ENCODE measurements around the gene PLPP2. TPM values are rescaled to one million over a fixed set of nuclear protein-coding genes. Genes with fewer than 3 reads are reported as not detected.

Gene PLPP2
- total RNA-seq, 3 donors from 2014 or later (not counting 1 experiment from before 2014, with no cell fraction given) = 0.85 to 6.2 (median 1.0) TPM

DNA sequence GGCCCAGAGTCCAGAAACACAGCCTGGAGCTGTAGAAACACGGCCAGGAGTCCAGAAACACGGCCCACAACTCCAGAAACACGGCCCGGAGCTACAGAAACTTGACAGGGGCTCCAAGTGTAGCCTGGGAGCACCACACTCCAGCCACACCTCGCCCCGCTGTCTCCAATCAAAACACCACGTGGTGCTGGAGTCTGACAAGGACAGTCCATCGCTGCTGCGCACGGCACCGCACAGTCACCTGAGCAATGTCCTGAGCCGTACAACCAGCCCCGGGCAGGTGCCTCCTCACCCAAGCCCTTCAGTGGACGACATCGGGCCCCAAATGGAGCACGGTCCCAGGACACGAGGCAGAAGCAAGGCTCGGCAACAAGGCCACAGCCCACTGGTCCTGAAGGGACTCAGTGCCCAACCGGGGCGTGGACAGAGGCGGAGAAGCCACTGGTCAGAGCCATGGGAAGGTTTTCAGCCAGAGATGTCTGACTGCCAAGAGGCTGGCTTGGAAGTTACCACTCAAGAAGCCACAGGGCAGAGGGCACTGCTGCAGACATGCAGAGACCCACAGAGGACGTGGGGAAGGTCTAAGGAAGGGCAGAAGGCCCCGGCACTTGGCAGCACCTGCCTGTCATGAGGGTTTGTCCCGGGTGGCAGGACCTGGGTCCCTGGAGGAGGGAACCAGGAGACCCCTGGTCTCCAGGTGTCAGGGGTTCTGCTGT, 19.7 kb upstream of the PLPP2 start:
- peaks cover 7 to 9% of the 10 kb centered on the region in 2 donors for H3K4me1 Mint-ChIP-seq
- H3K27ac ChIP-seq (ENCODE audit: low read length) = no peak overlapping the region
- no peaks in the 10 kb centered on the region for H3K27me3 ChIP-seq (ENCODE audit: control insufficient read depth, insufficient read depth, low read length)
- peaks cover 33% of the 10 kb centered on the region for H3K36me3 ChIP-seq (ENCODE audit: control insufficient read depth, insufficient read depth, low read length)
- ATAC-seq (no peak), DNase-seq (no peak)
- H3K4me1 ChIP-seq (ENCODE audit: control insufficient read depth, insufficient read depth, low read length) = no peaks in the 10 kb centered on the region
- no peak overlapping the region for H3K4me3 ChIP-seq (ENCODE audit: low read length)
- no peaks in the 10 kb centered on the region for H3K36me3 Mint-ChIP-seq
- no peak overlapping the region for H3K4me3 Mint-ChIP-seq
- no peak overlapping the region for H3K27ac Mint-ChIP-seq
- intact Hi-C loops (cut with micrococcal nuclease) = no loop called here
- H3K9me3 Mint-ChIP-seq = no peaks in the 10 kb centered on the region
- H3K9me3 ChIP-seq (ENCODE audit: control insufficient read depth, insufficient read depth, low read length) = no peaks in the 10 kb centered on the region
- TF ChIP-seq, protein P1, sequence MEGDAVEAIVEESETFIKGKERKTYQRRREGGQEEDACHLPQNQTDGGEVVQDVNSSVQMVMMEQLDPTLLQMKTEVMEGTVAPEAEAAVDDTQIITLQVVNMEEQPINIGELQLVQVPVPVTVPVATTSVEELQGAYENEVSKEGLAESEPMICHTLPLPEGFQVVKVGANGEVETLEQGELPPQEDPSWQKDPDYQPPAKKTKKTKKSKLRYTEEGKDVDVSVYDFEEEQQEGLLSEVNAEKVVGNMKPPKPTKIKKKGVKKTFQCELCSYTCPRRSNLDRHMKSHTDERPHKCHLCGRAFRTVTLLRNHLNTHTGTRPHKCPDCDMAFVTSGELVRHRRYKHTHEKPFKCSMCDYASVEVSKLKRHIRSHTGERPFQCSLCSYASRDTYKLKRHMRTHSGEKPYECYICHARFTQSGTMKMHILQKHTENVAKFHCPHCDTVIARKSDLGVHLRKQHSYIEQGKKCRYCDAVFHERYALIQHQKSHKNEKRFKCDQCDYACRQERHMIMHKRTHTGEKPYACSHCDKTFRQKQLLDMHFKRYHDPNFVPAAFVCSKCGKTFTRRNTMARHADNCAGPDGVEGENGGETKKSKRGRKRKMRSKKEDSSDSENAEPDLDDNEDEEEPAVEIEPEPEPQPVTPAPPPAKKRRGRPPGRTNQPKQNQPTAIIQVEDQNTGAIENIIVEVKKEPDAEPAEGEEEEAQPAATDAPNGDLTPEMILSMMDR (IDR thresholded peaks at IDR 0.05) = no peak
- WGBS (ENCODE audit: insufficient coverage) = 96% methylated on average over 24 of the region's 24 CpGs
- H3K27me3 Mint-ChIP-seq (ENCODE audit: low read depth in 2 of 2) = no peaks in the 10 kb centered on the region

DNA sequence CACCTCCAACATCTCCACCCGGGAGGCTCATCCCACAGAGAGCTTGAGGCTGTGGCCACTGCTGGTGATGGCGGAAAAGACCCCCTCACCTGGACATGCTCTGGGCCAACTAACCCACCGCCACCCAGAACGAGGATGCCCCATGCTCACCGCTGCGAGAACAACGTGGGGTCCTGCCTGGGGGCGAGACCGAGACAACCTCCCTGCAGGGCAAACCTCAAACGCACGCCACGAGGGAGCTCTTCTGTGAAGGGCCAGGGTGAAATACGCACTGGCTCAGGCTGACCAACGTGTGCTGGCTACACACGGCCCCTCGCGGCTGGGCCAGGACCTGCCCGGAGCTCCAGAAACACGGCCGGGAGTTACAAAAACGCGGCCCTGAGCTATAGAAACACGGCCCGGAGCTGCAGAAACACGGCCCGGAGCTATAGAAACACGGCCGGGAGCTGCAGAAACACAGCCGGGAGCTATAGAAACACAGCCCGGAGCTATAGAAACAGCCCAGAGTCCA, 19.0 kb upstream of the PLPP2 start:
- Mint-ChIP-seq H3K9me3 (no peaks in the 10 kb centered on the region), H3K4me1 (peaks cover 0 to 1% of the 10 kb centered on the region in 2 donors), H3K27ac (no peak overlapping the region), H3K36me3 (no peaks in the 10 kb centered on the region), H3K4me3 (no peak overlapping the region), H3K27me3 (ENCODE audit: low read depth in 2 of 2) (no peaks in the 10 kb centered on the region)
- H3K9me3 ChIP-seq (ENCODE audit: control insufficient read depth, insufficient read depth, low read length) = no peaks in the 10 kb centered on the region
- TF ChIP-seq, protein P1 (IDR thresholded peaks at IDR 0.05) = no peak
- 92% methylated on average over 30 of the region's 30 CpGs for WGBS (ENCODE audit: insufficient coverage)
- DNase-seq = no peak
- H3K36me3 ChIP-seq (ENCODE audit: control insufficient read depth, insufficient read depth, low read length) = peaks cover 36% of the 10 kb centered on the region
- H3K27me3 ChIP-seq (ENCODE audit: control insufficient read depth, insufficient read depth, low read length) = no peaks in the 10 kb centered on the region
- intact Hi-C loops (cut with micrococcal nuclease) = no loop called here
- no peak overlapping the region for H3K4me3 ChIP-seq (ENCODE audit: low read length)
- H3K4me1 ChIP-seq (ENCODE audit: control insufficient read depth, insufficient read depth, low read length) = no peaks in the 10 kb centered on the region
- no peak for ATAC-seq
- no peak overlapping the region for H3K27ac ChIP-seq (ENCODE audit: low read length)

DNA sequence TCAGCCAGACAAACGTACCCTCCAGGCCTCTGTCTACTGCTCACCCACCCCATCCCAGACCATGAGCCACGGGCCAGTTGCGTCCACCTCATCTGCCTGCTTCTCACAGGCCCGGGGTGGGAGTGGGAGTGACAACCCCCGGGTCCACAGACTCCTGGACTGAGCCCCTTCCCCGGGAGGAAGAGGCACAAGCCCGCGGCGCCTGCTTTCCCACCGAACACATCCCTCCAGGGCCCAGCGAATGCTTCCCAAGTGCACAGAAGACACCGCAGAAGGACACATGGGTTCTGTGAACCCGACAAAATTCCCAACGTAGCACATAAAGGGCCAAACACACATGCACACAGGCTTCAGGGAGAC, 18.0 kb upstream of the PLPP2 start:
- no peaks in the 10 kb centered on the region for H3K4me1 Mint-ChIP-seq
- H3K9me3 ChIP-seq (ENCODE audit: control insufficient read depth, insufficient read depth, low read length) = no peaks in the 10 kb centered on the region
- H3K27me3 ChIP-seq (ENCODE audit: control insufficient read depth, insufficient read depth, low read length) = no peaks in the 10 kb centered on the region
- intact Hi-C loops (cut with micrococcal nuclease) = no loop called here
- peaks cover 34% of the 10 kb centered on the region for H3K36me3 ChIP-seq (ENCODE audit: control insufficient read depth, insufficient read depth, low read length)
- WGBS (ENCODE audit: insufficient coverage) = 95% methylated on average over 14 of the region's 14 CpGs
- no peak overlapping the region for H3K4me3 ChIP-seq (ENCODE audit: low read length)
- no peak for DNase-seq
- no peak overlapping the region for H3K27ac ChIP-seq (ENCODE audit: low read length)
- no peaks in the 10 kb centered on the region for H3K9me3 Mint-ChIP-seq
- H3K4me3 Mint-ChIP-seq = no peak overlapping the region
- TF ChIP-seq, protein P1 (IDR thresholded peaks at IDR 0.05) = no peak
- no peak for ATAC-seq
- no peaks in the 10 kb centered on the region for H3K4me1 ChIP-seq (ENCODE audit: control insufficient read depth, insufficient read depth, low read length)
- H3K27me3 Mint-ChIP-seq (ENCODE audit: low read depth in 2 of 2) = no peaks in the 10 kb centered on the region
- no peaks in the 10 kb centered on the region for H3K36me3 Mint-ChIP-seq
- H3K27ac Mint-ChIP-seq = no peak overlapping the region

Data from natural killer cell (primary cell).